Activated T-cell treated with anti-CD3 and anti-CD28 coated beads for 24 hours (primary cell): ENCODE results near the gene ERH.

ENCODE experiments used
- DNase-seq: peaks from one replicate; pipeline ENCODE4 v3.0.0-alpha.2; 2020; ENCODE audit warnings: low read depth

Gene ERH

GRCh38 chr14:69355607-69356281, 42.4 kb downstream of the ERH start:
- no peak for DNase-seq

GRCh38 chr14:69355154-69355597, 42.9 kb downstream of the ERH start:
- no peak for DNase-seq

- DNase-seq, result peak; percentile 46
These were observed 43.5 kb downstream of the ERH start for GRCh38 chr14:69354383-69355153.

GRCh38 chr14:69353168-69353567, 44.9 kb downstream of the ERH start:
- DNase-seq, result no peak

GRCh38 chr14:69351911-69352310, 46.2 kb downstream of the ERH start:
- DNase-seq, result no peak

GRCh38 chr14:69351385-69351784, 46.7 kb downstream of the ERH start:
- DNase-seq, result no peak

GRCh38 chr14:69350892-69351291, 47.2 kb downstream of the ERH start:
- no peak for DNase-seq

- no peak for DNase-seq
These were observed 48.9 kb downstream of the ERH start for GRCh38 chr14:69349091-69349777.

- DNase-seq, result no peak
These were observed 51.4 kb downstream of the ERH start for GRCh38 chr14:69346710-69347109.

- DNase-seq, result no peak
These were observed 52.7 kb downstream of the ERH start for GRCh38 chr14:69345402-69345801.

GRCh38 chr14:69344171-69344570, 53.9 kb downstream of the ERH start:
- no peak for DNase-seq

- no peak for DNase-seq
These were observed 55.1 kb downstream of the ERH start for GRCh38 chr14:69342928-69343525.

GRCh38 chr14:69339426-69339825, 58.7 kb downstream of the ERH start:
- no peak for DNase-seq

- DNase-seq, result no peak
These were observed 60.1 kb downstream of the ERH start for GRCh38 chr14:69337984-69338383.

GRCh38 chr14:69335371-69335771, 62.7 kb downstream of the ERH start:
- no peak for DNase-seq

GRCh38 chr14:69334576-69334975, 63.5 kb downstream of the ERH start:
- no peak for DNase-seq

- DNase-seq, result no peak
These were observed 64.2 kb downstream of the ERH start for GRCh38 chr14:69333791-69334337.

GRCh38 chr14:69332782-69333395, 65.2 kb downstream of the ERH start:
- DNase-seq, result no peak

- DNase-seq, result no peak
These were observed 66.9 kb downstream of the ERH start for GRCh38 chr14:69331206-69331605.
